ENCODE data around the gene CFAP221. TPM values are rescaled to one million over a fixed set of nuclear protein-coding genes. Genes with fewer than 3 reads are reported as not detected.

CFAP221 gene
- 15.8 TPM for total RNA-seq

GRCh38 chr2:119544075-119544938, at the start of gene CFAP221:
TSS of gene CFAP221 (plus strand) at chr2:119544449. CDS start at chr2:119546132, 1,683 bp downstream.

GRCh38 chr2:119523952-119524694, 20.1 kb upstream of the CFAP221 start, which contains the start of gene SCTR:
TSS of gene SCTR (minus strand) at chr2:119524483. CDS start at chr2:119524226, 257 bp downstream.

Other genes with a start within 250 kb of the CFAP221 start
- 16.8 TPM for gene C2orf76, start 177.6 kb upstream of the CFAP221 start, total RNA-seq
- gene DBI, start 177.5 kb upstream of the CFAP221 start, total RNA-seq, result 125 TPM
- gene TMEM37, start 112.6 kb upstream of the CFAP221 start, total RNA-seq, result 25.2 TPM
- gene SCTR, start 20.0 kb upstream of the CFAP221 start, total RNA-seq, result 3.7 TPM
- gene TMEM177, start 134.8 kb downstream of the CFAP221 start, total RNA-seq, result 21.4 TPM
- 71.6 TPM for gene PTPN4, start 215.5 kb downstream of the CFAP221 start, total RNA-seq